Fibroblast of lung (primary cell): ENCODE data around the gene C5orf24. TPM values are rescaled to one million over a fixed set of nuclear protein-coding genes. Genes with fewer than 3 reads are reported as not detected.
A peak's percentile ranks its signal among the peaks of the same experiment; 100 is the strongest.

Experiments
- DNase-seq, 2 donors: peaks; one replicate each; pipeline versions ENCODE4 v3.0.0 to v3.0.0-alpha.2; 2010; ENCODE audit warnings: low read depth in 2 of 2
- H2AFZ ChIP-seq: 2 replicates; pipeline ENCODE4 v1.5.1; 2012; ENCODE audit warnings: low read length, control low read depth, inconsistent platforms
- H3K27ac ChIP-seq: 2 replicates; pipeline ENCODE4 v1.5.1; 2011; ENCODE audit warnings: low read length, control low read depth; ENCODE audit not compliant: insufficient read depth
- H3K27me3 ChIP-seq: 2 replicates; pipeline ENCODE4 v1.5.1; 2011; ENCODE audit warnings: mild to moderate bottlenecking, low read length; ENCODE audit not compliant: control insufficient read depth, insufficient read depth
- H3K36me3 ChIP-seq: 2 replicates; pipeline ENCODE4 v1.5.1; 2011; ENCODE audit warnings: low read length; ENCODE audit not compliant: control insufficient read depth, insufficient read depth
- H3K4me1 ChIP-seq: 2 replicates; pipeline ENCODE4 v1.5.1; 2011; ENCODE audit warnings: low read length; ENCODE audit not compliant: control insufficient read depth, insufficient read depth; ENCODE audit errors: extremely low read depth
- H3K4me2 ChIP-seq: 2 replicates; pipeline ENCODE4 v1.5.1; 2011; ENCODE audit warnings: low read length, control low read depth; ENCODE audit not compliant: insufficient read depth; ENCODE audit errors: extremely low read depth
- H3K4me3 ChIP-seq, 4 experiments: fragments of 200-600 bp in 1 of 4; sonication (generic) in 1 of 4; replicated peaks in 1 of 4; 2 replicates each; pipeline ENCODE4 v1.5.1; 2011 to 2016; ENCODE audit warnings: low read length in 4 of 4, low read depth in 3 of 4, mild to moderate bottlenecking in 3 of 4, control low read depth in 2 of 4, inconsistent platforms in 1 of 4, mixed read lengths in 1 of 4; ENCODE audit not compliant: insufficient read depth in 1 of 4; ENCODE audit errors: control extremely low read depth in 1 of 4
- H3K79me2 ChIP-seq: 2 replicates; pipeline ENCODE4 v1.5.1; 2012; ENCODE audit warnings: mild to moderate bottlenecking, low read length, inconsistent platforms; ENCODE audit not compliant: control insufficient read depth, insufficient read depth
- H3K9ac ChIP-seq: 2 replicates; pipeline ENCODE4 v1.5.1; 2011; ENCODE audit warnings: mild to moderate bottlenecking, low read length, control low read depth; ENCODE audit not compliant: insufficient read depth
- H3K9me3 ChIP-seq: 2 replicates; pipeline ENCODE4 v1.5.1; 2012; ENCODE audit warnings: low read depth, low read length; ENCODE audit not compliant: control insufficient read depth, insufficient read depth
- H4K20me1 ChIP-seq: 2 replicates; pipeline ENCODE4 v1.5.1; 2011; ENCODE audit warnings: low read length; ENCODE audit not compliant: control insufficient read depth, insufficient read depth; ENCODE audit errors: extremely low read depth
- EZH2 ChIP-seq: IDR thresholded peaks from 2 replicates; pipeline ENCODE4 v1.5.1; 2012; ENCODE audit warnings: low read length, control low read depth, mild to moderate bottlenecking; ENCODE audit errors: missing control alignments
- polyA minus RNA-seq: library from RNA; depleted of rRNA, polyadenylated mRNA; stranded (reverse); fragments of >200 nt; gene quantifications from 2 replicates; pipeline ENCODE4 v1.2.3, GENCODE V29; 2011; ENCODE audit warnings: low replicate concordance
- polyA plus RNA-seq, 2 donors: library from polyadenylated mRNA; depleted of rRNA in 1 of 2; stranded (reverse) in 1 of 2; unstranded in 1 of 2; fragments of >200 nt; gene quantifications; 2 replicates each; pipeline ENCODE4 v1.2.1, GENCODE V29; 2011 to 2012; ENCODE audit warnings: missing spikeins in 1 of 2
- total RNA-seq: library from RNA; depleted of rRNA; stranded (reverse); fragments of >200 nt; gene quantifications from 2 replicates; pipeline ENCODE4 v1.2.1, GENCODE V29; 2014
- TF ChIP-seq, protein P1 (sequence below), 2 donors: IDR thresholded peaks in 1 of 2; conservative IDR thresholded peaks in 1 of 2; 1 replicate in 1 of 2; 2 replicates in 1 of 2; pipeline ENCODE4 v1.5.1; 2011 to 2012; ENCODE audit warnings: low read length in 2 of 2, control low read depth in 1 of 2, inconsistent platforms in 1 of 2, low read depth in 1 of 2, mild to moderate bottlenecking in 1 of 2

The C5orf24 gene
- total RNA-seq, result 33.6 and 40.0 TPM in 2 replicates
- polyA plus RNA-seq, result 45.2 and 71.3 TPM in 2 replicates
- 25.9 and 40.7 TPM in 2 replicates for polyA plus RNA-seq (2012)
- 6.4 and 10.9 TPM in 2 replicates for polyA minus RNA-seq

- TF ChIP-seq, protein P1, sequence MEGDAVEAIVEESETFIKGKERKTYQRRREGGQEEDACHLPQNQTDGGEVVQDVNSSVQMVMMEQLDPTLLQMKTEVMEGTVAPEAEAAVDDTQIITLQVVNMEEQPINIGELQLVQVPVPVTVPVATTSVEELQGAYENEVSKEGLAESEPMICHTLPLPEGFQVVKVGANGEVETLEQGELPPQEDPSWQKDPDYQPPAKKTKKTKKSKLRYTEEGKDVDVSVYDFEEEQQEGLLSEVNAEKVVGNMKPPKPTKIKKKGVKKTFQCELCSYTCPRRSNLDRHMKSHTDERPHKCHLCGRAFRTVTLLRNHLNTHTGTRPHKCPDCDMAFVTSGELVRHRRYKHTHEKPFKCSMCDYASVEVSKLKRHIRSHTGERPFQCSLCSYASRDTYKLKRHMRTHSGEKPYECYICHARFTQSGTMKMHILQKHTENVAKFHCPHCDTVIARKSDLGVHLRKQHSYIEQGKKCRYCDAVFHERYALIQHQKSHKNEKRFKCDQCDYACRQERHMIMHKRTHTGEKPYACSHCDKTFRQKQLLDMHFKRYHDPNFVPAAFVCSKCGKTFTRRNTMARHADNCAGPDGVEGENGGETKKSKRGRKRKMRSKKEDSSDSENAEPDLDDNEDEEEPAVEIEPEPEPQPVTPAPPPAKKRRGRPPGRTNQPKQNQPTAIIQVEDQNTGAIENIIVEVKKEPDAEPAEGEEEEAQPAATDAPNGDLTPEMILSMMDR (conservative IDR thresholded peaks at IDR 0.05 in 1 of 2, IDR thresholded peaks at IDR 0.05 in 1 of 2; ENCODE audit: low read depth in 1 of 2, low read length in 2 of 2), result no peak
- no peak for TF ChIP-seq EZH2
- peak within 1 kb of the TSS; percentile 88 for H3K27ac ChIP-seq
- DNase-seq, result peak; percentile 95 to 97
- peak within 1 kb of the TSS; percentile 83 for H3K4me2 ChIP-seq
- H3K4me1 ChIP-seq, result peaks cover 12% of the 10 kb centered on the region
- peaks cover 42% of the 10 kb centered on the region for H3K79me2 ChIP-seq
- peak within 1 kb of the TSS; percentile 94 for H3K9ac ChIP-seq
- H4K20me1 ChIP-seq, result no peaks in the 10 kb centered on the region
- H2AFZ ChIP-seq, result peak within 1 kb of the TSS; percentile 71
- no peaks in the 10 kb centered on the region for H3K36me3 ChIP-seq
- peak within 1 kb of the TSS; percentile 62 to 99 (median 84) for H3K4me3 ChIP-seq
- H3K9me3 ChIP-seq, result no peaks in the 10 kb centered on the region
- no peaks in the 10 kb centered on the region for H3K27me3 ChIP-seq
These were observed at the start of gene C5orf24 for GRCh38 chr5:134845852-134846640. Gene C5orf24, plus strand, starts transcription at chr5:134845968. Its CDS starts 8,933 bp downstream, at chr5:134854901.

DNA sequence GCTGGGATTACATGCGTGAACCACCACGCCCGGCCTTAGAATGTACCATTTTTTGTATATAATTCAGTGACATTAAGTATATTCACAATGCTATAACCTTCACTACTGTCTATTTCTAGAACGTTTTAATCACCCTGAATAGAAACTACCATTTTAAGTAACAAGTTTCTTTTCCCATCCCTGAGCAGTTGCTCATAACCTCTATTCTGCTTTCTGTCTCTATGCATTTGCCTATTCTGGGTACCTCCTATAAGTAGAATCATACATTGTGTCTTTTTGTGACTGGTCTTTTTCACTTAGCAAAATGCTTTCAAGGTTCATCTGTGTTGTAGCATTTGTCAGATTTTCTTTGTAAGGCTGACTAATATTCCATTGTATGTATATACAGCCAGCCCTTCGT is 47.3 kb upstream of the C5orf24 start:
- DNase-seq, result no peak
- TF ChIP-seq, protein P1 (conservative IDR thresholded peaks at IDR 0.05 in 1 of 2, IDR thresholded peaks at IDR 0.05 in 1 of 2; ENCODE audit: low read depth in 1 of 2, low read length in 2 of 2), result no peak
- Histone ChIP-seq H3K27me3 (no peaks in the 10 kb centered on the region), H2AFZ (no peak overlapping the region), H3K79me2 (no peaks in the 10 kb centered on the region), H3K9ac (no peak overlapping the region), H4K20me1 (no peaks in the 10 kb centered on the region), H3K4me1 (no peaks in the 10 kb centered on the region), H3K36me3 (peaks cover 4% of the 10 kb centered on the region), H3K4me3 (no peak overlapping the region), H3K9me3 (no peaks in the 10 kb centered on the region), H3K27ac (no peak overlapping the region), H3K4me2 (no peak overlapping the region)

DNA sequence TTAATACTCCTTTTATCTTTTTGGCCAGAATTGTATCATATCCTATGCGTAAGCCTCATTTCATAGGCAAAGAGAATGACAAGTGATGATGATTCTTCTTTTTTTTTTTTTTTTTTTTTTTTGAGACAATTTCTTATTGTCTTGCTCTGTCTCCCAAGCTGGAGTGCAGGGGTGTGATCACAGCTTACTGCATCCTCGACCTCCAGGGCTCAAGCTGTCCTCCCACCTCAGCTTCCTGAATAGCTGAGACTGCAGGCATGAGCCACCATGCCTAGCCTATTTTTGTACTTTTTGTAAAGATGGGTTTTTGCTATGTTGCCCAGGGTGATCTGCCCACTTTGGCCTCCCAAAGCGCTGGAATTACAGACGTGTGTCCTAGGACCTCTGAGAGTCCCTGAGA is 41.9 kb upstream of the C5orf24 start:
- peaks cover 2% of the 10 kb centered on the region for H3K36me3 ChIP-seq
- H3K27ac ChIP-seq, result no peak overlapping the region
- H3K27me3 ChIP-seq, result no peaks in the 10 kb centered on the region
- H3K9me3 ChIP-seq, result no peaks in the 10 kb centered on the region
- TF ChIP-seq, protein P1 (conservative IDR thresholded peaks at IDR 0.05 in 1 of 2, IDR thresholded peaks at IDR 0.05 in 1 of 2; ENCODE audit: low read depth in 1 of 2, low read length in 2 of 2), result no peak
- TF ChIP-seq EZH2, result no peak
- H4K20me1 ChIP-seq, result no peaks in the 10 kb centered on the region
- DNase-seq, result no peak
- no peaks in the 10 kb centered on the region for H3K79me2 ChIP-seq
- H3K4me1 ChIP-seq, result no peaks in the 10 kb centered on the region
- no peak overlapping the region for H3K4me3 ChIP-seq
- H2AFZ ChIP-seq, result no peak overlapping the region
- no peak overlapping the region for H3K9ac ChIP-seq
- no peak overlapping the region for H3K4me2 ChIP-seq
